Left lung (tissue), 10 donors: ENCODE measurements around the gene PAK1. TPM values are rescaled to one million over a fixed set of nuclear protein-coding genes. Genes with fewer than 3 reads are reported as not detected.

ENCODE experiments used
- ATAC-seq: fragments of 200-7000 bp; cut with Tn5 transposase; one replicate; pipeline ENCODE4 v1.9.1; 2020; ENCODE audit warnings: moderate library complexity
- DNase-seq, 4 donors: peaks; one replicate each; pipeline ENCODE4 v3.0.0-alpha.2; 2013 to 2020
- H3K27ac ChIP-seq, 2 donors: fragments of 200-600 bp; sonication (generic) in 1 of 2; one replicate each; pipeline versions ENCODE4 v1.5.0 to v1.8.0; 2020 to 2021
- H3K27me3 ChIP-seq, 2 donors: fragments of 200-600 bp; sonication (generic) in 1 of 2; one replicate each; pipeline versions ENCODE4 v1.5.0 to v1.8.0; 2020 to 2021
- H3K36me3 ChIP-seq, 2 donors: fragments of 200-600 bp; sonication (generic) in 1 of 2; one replicate each; pipeline versions ENCODE4 v1.5.0 to v1.8.0; 2020 to 2021
- H3K4me1 ChIP-seq, 2 donors: fragments of 200-600 bp; one replicate each; pipeline ENCODE4 v1.8.0; 2021
- H3K4me3 ChIP-seq, 2 donors: fragments of 200-600 bp; sonication (generic) in 1 of 2; one replicate each; pipeline versions ENCODE4 v1.5.0 to v1.8.0; 2020 to 2021; ENCODE audit warnings: mild to moderate bottlenecking in 1 of 2
- H3K9me3 ChIP-seq, 2 donors: fragments of 200-600 bp; sonication (generic) in 1 of 2; one replicate each; pipeline versions ENCODE4 v1.5.0 to v1.8.0; 2020 to 2021
- CTCF ChIP-seq, 2 donors: fragments of 200-600 bp; sonication (generic) in 1 of 2; IDR thresholded peaks; one replicate each; pipeline versions ENCODE4 v1.5.0 to v1.8.0; 2021; ENCODE audit warnings: antibody characterized with exemption in 2 of 2
- intact Hi-C, 2 donors: fragments of 100-400 bp; cut with DNase I; formaldehyde crosslinking; loops; one replicate each; pipeline versions ENCODE4 v1.11.2 to v1.14.2; 2022
- polyA plus RNA-seq, 6 donors: library from polyadenylated mRNA; unstranded; fragments of 120-200 nt; gene quantifications; one replicate each; pipeline ENCODE4 v1.2.1, GENCODE V29; 2013; ENCODE audit not compliant: insufficient read length in 6 of 6
- total RNA-seq, 2 donors: library from RNA; stranded (reverse); fragmentation: NEBNext Ultra II Directional; extraction: Animal tissue kit (Norgen Biotek cat#: 25700); gene quantifications; one replicate each; pipeline ENCODE4 v1.2.1, GENCODE V29; 2021
- donor health status: DM: no; HTN: yes; CAD: no.
- donor health status: DM: no; HTN: no; CAD: no.

The PAK1 gene
- total and polyA plus RNA-seq, 8 donors, result 32.4 to 61.4 (median 51.4) TPM

- no peak for ATAC-seq
- H3K9me3 ChIP-seq, result no peaks in the 10 kb centered on the region
Observed at GRCh38 chr11:77322926-77323590, 150.8 kb downstream of the PAK1 start.

GRCh38 chr11:77322506-77322905 is 151.4 kb downstream of the PAK1 start:
- H3K4me1 ChIP-seq, result no peaks in the 10 kb centered on the region

More at GRCh38 chr11:77322926-77323590, 150.8 kb downstream of the PAK1 start:
- no peak for DNase-seq
- Histone ChIP-seq H3K27ac (no peak overlapping the region), H3K36me3 (peaks cover 0 to 53% of the 10 kb centered on the region in 2 donors), H3K27me3 (no peaks in the 10 kb centered on the region), H3K4me1 (no peaks in the 10 kb centered on the region), H3K4me3 (no peak overlapping the region)
- TF ChIP-seq CTCF (IDR thresholded peaks at IDR 0.05), result no peak
- intact Hi-C loops, result no loop called here

GRCh38 chr11:77320351-77320750 is 153.5 kb downstream of the PAK1 start:
- no peak overlapping the region for H3K4me3 ChIP-seq
- no peak overlapping the region for H3K27ac ChIP-seq
- ATAC-seq (no peak), DNase-seq (no peak)
- intact Hi-C loops, result no loop called here
- no peaks in the 10 kb centered on the region for H3K9me3 ChIP-seq
- no peaks in the 10 kb centered on the region for H3K27me3 ChIP-seq
- H3K4me1 ChIP-seq, result no peaks in the 10 kb centered on the region
- peaks cover 0 to 37% of the 10 kb centered on the region in 2 donors for H3K36me3 ChIP-seq
- TF ChIP-seq CTCF (IDR thresholded peaks at IDR 0.05), result no peak

More at GRCh38 chr11:77322506-77322905, 151.4 kb downstream of the PAK1 start:
- Histone ChIP-seq H3K27me3 (no peaks in the 10 kb centered on the region), H3K27ac (no peak overlapping the region), H3K4me3 (no peak overlapping the region), H3K9me3 (no peaks in the 10 kb centered on the region), H3K36me3 (peaks cover 0 to 53% of the 10 kb centered on the region in 2 donors)
- TF ChIP-seq CTCF (IDR thresholded peaks at IDR 0.05), result no peak
- ATAC-seq (peak; percentile 45), DNase-seq (peak in 1 of 4 donors; percentile 20)
- intact Hi-C loops, result no loop called here

GRCh38 chr11:77318600-77318999 is 155.3 kb downstream of the PAK1 start:
- Histone ChIP-seq H3K27me3 (no peaks in the 10 kb centered on the region), H3K4me1 (no peaks in the 10 kb centered on the region), H3K9me3 (no peaks in the 10 kb centered on the region), H3K27ac (no peak overlapping the region), H3K4me3 (no peak overlapping the region), H3K36me3 (peaks cover 0 to 23% of the 10 kb centered on the region in 2 donors)
- DNase-seq, result no peak
- TF ChIP-seq CTCF (IDR thresholded peaks at IDR 0.05), result no peak
- intact Hi-C loops, result no loop called here
- no peak for ATAC-seq

GRCh38 chr11:77316733-77317342 is 157.1 kb downstream of the PAK1 start:
- intact Hi-C loops, result no loop called here
- ATAC-seq (peak; percentile 22), DNase-seq (peak in 2 of 4 donors; percentile 36 to 42)
- Histone ChIP-seq H3K9me3 (no peaks in the 10 kb centered on the region), H3K27ac (no peak overlapping the region), H3K4me1 (no peaks in the 10 kb centered on the region), H3K4me3 (no peak overlapping the region), H3K36me3 (peaks cover 0 to 5% of the 10 kb centered on the region in 2 donors), H3K27me3 (no peaks in the 10 kb centered on the region)
- no peak for TF ChIP-seq CTCF (IDR thresholded peaks at IDR 0.05)
